ENCODE data around the gene PCGF5.
"Not testable (repeated sequence)": the region's sequence is repeated elsewhere in the genome, so short reads cannot be mapped to it uniquely, and the experiment has no call there.

Gene PCGF5

GRCh38 chr10:91271886-91272285 lies 51.4 kb downstream of the PCGF5 start:
- no peak for DNase-seq (ENCODE audit: extremely low read depth in 1 of 2, low read depth in 1 of 2)

GRCh38 chr10:91284486-91285090 lies 64.1 kb downstream of the PCGF5 start:
- no peak for DNase-seq (ENCODE audit: extremely low read depth in 1 of 2, low read depth in 1 of 2)

GRCh38 chr10:91286572-91286971 lies 66.1 kb downstream of the PCGF5 start:
- DNase-seq (ENCODE audit: extremely low read depth in 1 of 2, low read depth in 1 of 2), result no peak

- no peak for DNase-seq (ENCODE audit: extremely low read depth in 1 of 2, low read depth in 1 of 2)
Observed at GRCh38 chr10:91287276-91287675, 66.8 kb downstream of the PCGF5 start.

GRCh38 chr10:91287912-91288311 lies 67.4 kb downstream of the PCGF5 start:
- DNase-seq (ENCODE audit: extremely low read depth in 1 of 2, low read depth in 1 of 2), result no peak

- no peak for DNase-seq (ENCODE audit: extremely low read depth in 1 of 2, low read depth in 1 of 2)
Observed at GRCh38 chr10:91289305-91289704, 68.8 kb downstream of the PCGF5 start.

GRCh38 chr10:91290607-91291006 lies 70.1 kb downstream of the PCGF5 start:
- DNase-seq (ENCODE audit: extremely low read depth in 1 of 2, low read depth in 1 of 2), result no peak

GRCh38 chr10:91294134-91294906 lies 73.9 kb downstream of the PCGF5 start:
- DNase-seq (ENCODE audit: extremely low read depth in 1 of 2, low read depth in 1 of 2), result no peak

GRCh38 chr10:91295346-91295745 lies 74.9 kb downstream of the PCGF5 start:
- DNase-seq (ENCODE audit: extremely low read depth in 1 of 2, low read depth in 1 of 2), result no peak

GRCh38 chr10:91296471-91296870 lies 76.0 kb downstream of the PCGF5 start:
- DNase-seq (ENCODE audit: extremely low read depth in 1 of 2, low read depth in 1 of 2), result no peak

GRCh38 chr10:91298224-91298871 lies 77.9 kb downstream of the PCGF5 start:
- peak; percentile 45 to 62 for DNase-seq (ENCODE audit: extremely low read depth in 1 of 2, low read depth in 1 of 2)

- no peak for DNase-seq (ENCODE audit: extremely low read depth in 1 of 2, low read depth in 1 of 2)
Observed at GRCh38 chr10:91299999-91300575, 79.6 kb downstream of the PCGF5 start.

- not testable (repeated sequence) for DNase-seq (ENCODE audit: extremely low read depth in 1 of 2, low read depth in 1 of 2)
Observed at GRCh38 chr10:91302946-91303345, 82.5 kb downstream of the PCGF5 start.

GRCh38 chr10:91305979-91306378 lies 85.5 kb downstream of the PCGF5 start:
- not testable (repeated sequence) for DNase-seq (ENCODE audit: extremely low read depth in 1 of 2, low read depth in 1 of 2)

GRCh38 chr10:91307489-91307888 lies 87.0 kb downstream of the PCGF5 start:
- DNase-seq (ENCODE audit: extremely low read depth in 1 of 2, low read depth in 1 of 2), result no peak

GRCh38 chr10:91309711-91310110 lies 89.2 kb downstream of the PCGF5 start:
- DNase-seq (ENCODE audit: extremely low read depth in 1 of 2, low read depth in 1 of 2), result no peak

- DNase-seq (ENCODE audit: extremely low read depth in 1 of 2, low read depth in 1 of 2), result no peak
Observed at GRCh38 chr10:91311601-91312381, 91.3 kb downstream of the PCGF5 start.

- no peak for DNase-seq (ENCODE audit: extremely low read depth in 1 of 2, low read depth in 1 of 2)
Observed at GRCh38 chr10:91312382-91312733, 91.9 kb downstream of the PCGF5 start.

- DNase-seq (ENCODE audit: extremely low read depth in 1 of 2, low read depth in 1 of 2), result no peak
Observed at GRCh38 chr10:91313796-91314485, 93.5 kb downstream of the PCGF5 start.

- DNase-seq (ENCODE audit: extremely low read depth in 1 of 2, low read depth in 1 of 2), result no peak
Observed at GRCh38 chr10:91316486-91316885, 96.0 kb downstream of the PCGF5 start.

Measured in stimulated activated CD8-positive, alpha-beta memory T cell treated with anti-CD3 and anti-CD28 coated beads, Interleukin-7, amount 100 ng/mL, for 48 hours (primary cell).